Measurements from ENCODE around the gene MSH5.

- TF ChIP-seq POLR2A (IDR thresholded peaks at IDR 0.05; ENCODE audit: low read depth, low read length) (no peak), POLR2AphosphoS5 (IDR thresholded peaks at IDR 0.05; ENCODE audit: low read depth, low read length) (no peak)
These were observed 45.7 kb downstream of the MSH5 start for GRCh38 chr6:31785475-31785874.
